GM12872 (cell line): ENCODE data around the gene CYP27B1.

Experiments
- TF ChIP-seq, protein P1 (sequence below): IDR thresholded peaks from 3 replicates; pipeline ENCODE4 v1.5.1; 2011; ENCODE audit warnings: low read depth, mild to moderate bottlenecking, low read length, moderate library complexity; ENCODE audit not compliant: insufficient read depth

The CYP27B1 gene

DNA sequence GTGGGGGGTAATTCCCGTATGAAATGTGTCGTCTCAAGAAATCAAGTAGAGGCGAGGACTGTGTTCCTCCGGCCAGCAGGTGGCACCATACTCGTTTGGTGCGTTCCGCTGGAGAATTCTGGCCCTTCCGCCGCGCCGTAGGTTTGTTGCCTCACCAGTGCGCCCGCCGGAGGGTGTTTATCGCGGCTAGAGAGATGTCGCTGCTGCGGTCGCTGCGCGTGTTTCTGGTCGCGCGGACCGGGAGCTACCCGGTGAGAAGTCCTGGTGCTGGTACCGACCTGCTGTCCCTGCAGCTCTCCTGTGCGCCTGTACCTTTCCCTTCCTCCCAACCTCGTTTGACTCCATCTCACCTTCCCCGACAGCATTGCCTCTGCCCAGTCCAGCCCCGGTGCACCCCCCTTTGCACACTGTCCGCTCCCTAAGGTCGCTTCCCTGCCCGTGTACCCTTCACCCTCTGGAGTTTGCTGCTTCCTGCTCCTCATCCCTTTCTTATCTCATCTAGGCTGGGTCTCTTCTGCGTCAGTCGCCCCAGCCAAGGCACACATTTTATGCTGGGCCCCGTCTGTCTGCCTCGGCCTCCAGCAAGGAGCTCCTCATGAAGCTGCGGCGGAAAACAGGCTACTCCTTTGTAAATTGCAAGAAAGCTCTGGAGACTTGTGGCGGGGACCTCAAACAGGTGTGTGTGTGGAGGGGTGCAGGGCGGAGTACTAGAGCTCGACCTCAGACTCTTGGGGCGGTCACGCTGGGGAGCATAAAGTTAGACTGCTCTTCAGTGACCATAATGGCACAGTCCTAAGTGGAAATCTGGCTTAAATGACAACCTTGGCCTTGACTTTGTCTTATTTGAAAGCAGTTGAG is 16.0 kb upstream of the CYP27B1 start, which contains the start of gene TSFM:
Gene TSFM, plus strand, starts transcription at position 180 of the 858 bp plus-strand sequence. Its CDS starts 15 bp downstream, at position 195.
- TF ChIP-seq, protein P1, sequence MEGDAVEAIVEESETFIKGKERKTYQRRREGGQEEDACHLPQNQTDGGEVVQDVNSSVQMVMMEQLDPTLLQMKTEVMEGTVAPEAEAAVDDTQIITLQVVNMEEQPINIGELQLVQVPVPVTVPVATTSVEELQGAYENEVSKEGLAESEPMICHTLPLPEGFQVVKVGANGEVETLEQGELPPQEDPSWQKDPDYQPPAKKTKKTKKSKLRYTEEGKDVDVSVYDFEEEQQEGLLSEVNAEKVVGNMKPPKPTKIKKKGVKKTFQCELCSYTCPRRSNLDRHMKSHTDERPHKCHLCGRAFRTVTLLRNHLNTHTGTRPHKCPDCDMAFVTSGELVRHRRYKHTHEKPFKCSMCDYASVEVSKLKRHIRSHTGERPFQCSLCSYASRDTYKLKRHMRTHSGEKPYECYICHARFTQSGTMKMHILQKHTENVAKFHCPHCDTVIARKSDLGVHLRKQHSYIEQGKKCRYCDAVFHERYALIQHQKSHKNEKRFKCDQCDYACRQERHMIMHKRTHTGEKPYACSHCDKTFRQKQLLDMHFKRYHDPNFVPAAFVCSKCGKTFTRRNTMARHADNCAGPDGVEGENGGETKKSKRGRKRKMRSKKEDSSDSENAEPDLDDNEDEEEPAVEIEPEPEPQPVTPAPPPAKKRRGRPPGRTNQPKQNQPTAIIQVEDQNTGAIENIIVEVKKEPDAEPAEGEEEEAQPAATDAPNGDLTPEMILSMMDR, result peak; percentile 92

DNA sequence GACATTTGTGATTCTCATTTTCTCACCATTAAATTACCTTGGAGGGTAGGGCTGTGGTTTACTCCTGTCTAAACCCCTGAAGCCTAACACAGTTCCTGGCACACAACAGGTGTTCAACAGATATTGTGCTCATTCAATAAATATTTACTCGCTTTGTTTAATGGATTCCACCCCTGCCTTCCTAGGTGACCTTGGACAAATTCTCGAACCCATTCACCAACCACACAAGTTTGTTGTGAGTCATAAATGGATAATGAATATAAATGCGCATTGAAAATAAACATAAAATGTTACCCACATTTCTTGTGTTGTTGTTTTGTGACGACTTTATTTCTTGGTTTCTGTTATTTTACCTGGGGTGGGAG is 15.3 kb upstream of the CYP27B1 start:
- TF ChIP-seq, protein P1, result no peak

DNA sequence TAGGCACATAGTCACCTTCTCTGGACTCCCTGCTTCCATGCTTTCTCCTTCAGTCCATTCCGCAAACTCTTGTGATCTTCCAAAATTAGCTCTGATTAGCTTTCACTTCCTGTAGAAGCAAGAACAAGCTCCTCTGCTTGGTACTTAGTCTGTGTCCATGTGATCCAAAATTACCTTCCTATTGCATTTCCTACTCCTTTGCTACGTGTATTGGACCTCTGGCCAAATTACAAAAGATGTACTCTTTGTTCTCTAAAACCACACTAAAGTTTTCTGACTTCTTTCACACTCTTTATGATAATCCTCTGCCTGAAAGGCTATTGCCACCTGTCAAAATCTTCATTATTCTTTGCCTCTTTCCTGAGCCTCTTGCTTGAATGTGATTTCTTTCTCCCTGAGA is 14.9 kb upstream of the CYP27B1 start:
- TF ChIP-seq, protein P1, result no peak

DNA sequence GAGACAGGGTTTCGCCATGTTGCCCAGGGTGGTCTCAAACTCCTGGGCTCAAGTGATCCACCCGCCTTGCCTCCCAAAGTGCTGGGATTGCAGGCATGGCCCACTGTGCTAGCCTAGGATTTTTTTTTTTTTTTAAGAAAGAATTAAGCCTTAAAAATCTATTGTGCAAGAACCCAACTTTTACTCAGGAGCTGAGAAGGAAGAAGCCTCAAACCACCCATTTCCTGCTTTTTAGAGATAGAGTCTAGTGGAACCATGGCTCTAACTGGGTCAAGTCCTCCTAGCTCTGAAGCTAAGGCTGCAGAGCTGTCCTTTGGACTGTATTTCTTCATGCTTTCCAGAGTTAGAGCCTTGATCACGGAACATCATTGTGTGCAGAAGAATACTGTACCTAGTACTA is 14.4 kb upstream of the CYP27B1 start:
- TF ChIP-seq, protein P1, result no peak

DNA sequence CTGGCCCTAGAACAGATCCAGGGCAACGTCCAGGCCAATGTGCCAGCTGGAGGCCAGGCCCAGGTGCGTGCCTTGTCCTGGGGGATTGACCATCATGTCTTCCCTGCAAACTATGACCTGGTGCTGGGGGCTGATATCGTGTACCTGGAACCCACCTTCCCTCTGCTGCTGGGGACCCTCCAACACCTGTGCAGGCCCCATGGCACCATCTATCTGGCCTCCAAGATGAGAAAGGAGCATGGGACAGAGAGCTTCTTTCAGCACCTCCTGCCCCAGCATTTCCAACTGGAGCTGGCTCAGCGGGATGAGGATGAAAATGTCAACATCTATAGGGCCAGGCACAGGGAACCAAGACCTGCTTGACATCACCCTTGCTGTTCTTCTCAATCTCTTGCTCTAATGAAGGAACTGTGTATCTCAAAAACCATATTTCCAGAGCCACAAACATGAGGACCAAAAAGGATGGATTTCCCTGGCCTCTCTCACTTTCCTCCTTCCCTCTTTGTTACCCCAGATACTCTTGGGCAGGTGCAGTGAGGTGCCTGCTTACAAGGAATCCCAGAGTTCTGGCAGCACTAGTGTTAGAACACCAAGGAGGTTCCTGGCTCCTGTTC is 13.5 kb upstream of the CYP27B1 start:
- TF ChIP-seq, protein P1, result no peak

DNA sequence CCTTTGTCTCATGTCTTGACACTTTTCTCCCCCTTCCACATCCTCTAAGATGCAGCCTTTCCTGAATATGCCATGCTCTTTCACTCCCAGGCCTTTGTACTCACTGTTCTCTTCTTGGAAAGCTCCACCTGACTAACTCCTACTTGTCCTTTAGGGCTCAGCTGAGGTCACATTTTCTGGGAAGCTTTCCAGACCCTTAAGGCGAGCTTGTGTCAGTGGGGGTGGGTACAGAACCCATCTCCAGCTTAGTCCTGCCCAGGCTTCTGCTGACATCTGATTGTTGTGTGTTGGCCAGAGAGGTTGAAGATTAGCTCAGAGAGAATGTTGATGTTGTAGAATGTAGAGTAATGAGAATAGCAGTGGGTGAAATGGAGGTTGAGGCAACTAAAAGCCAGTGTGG is 12.9 kb upstream of the CYP27B1 start:
- TF ChIP-seq, protein P1, result no peak

DNA sequence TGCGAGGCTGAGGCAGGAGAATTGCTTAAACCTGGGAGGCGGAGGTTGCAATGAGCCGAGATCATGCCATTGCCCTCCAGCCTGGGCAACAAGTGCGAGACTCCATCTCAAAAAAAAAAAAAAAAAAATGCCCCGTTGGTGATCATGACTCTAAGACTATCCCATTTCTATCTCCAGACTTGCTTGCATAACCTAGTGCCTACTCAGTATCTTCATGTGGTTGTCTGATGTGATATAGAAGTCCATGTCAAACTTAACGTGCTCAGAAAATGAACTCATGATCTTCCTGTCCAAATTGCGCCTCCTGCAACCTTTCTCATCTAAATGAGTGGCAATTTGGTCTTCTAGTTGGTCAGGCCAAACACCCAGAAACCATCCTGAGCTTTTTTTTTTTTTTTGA is 11.0 kb upstream of the CYP27B1 start:
- TF ChIP-seq, protein P1, result no peak
